ENCODE results near the gene CTNND2. TPM values are rescaled to one million over a fixed set of nuclear protein-coding genes. Genes with fewer than 3 reads are reported as not detected.

CTNND2 gene
- total RNA-seq, 4 donors from 2014 or later = 1.3 to 2.5 (median 2.1) TPM

DNA sequence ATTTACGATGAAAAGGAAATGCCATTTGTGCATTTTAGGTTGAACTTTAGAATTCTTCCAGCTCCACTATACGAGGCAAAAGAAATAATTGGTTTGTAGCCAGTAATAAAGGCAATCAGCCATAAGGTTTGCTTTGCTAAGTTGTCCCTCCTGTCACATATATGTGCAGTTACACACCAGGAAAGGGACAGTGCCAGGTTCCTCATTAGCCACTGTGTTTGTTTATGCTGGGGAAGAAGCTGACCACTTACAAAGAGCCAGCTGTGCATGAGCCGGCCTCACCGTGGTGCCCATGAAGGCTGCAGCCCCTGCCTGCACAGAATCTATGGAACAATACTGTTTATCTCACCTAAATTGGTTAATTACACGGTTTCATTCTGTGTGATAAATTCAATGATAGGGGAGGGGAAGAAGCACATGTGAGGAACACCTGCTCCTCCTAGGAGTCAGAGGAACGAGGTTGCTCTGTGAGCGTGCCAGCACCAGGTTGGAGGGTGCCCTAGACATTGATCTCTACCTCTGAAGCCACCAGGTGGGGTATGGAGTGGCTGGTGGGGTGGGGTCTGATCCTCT, 969.4 kb downstream of the CTNND2 start:
- TF ChIP-seq, protein P1, sequence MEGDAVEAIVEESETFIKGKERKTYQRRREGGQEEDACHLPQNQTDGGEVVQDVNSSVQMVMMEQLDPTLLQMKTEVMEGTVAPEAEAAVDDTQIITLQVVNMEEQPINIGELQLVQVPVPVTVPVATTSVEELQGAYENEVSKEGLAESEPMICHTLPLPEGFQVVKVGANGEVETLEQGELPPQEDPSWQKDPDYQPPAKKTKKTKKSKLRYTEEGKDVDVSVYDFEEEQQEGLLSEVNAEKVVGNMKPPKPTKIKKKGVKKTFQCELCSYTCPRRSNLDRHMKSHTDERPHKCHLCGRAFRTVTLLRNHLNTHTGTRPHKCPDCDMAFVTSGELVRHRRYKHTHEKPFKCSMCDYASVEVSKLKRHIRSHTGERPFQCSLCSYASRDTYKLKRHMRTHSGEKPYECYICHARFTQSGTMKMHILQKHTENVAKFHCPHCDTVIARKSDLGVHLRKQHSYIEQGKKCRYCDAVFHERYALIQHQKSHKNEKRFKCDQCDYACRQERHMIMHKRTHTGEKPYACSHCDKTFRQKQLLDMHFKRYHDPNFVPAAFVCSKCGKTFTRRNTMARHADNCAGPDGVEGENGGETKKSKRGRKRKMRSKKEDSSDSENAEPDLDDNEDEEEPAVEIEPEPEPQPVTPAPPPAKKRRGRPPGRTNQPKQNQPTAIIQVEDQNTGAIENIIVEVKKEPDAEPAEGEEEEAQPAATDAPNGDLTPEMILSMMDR (IDR thresholded peaks at IDR 0.05) = no peak
- TF ChIP-seq EP300 (IDR thresholded peaks at IDR 0.05) = no peak
- TF ChIP-seq POLR2AphosphoS5 (IDR thresholded peaks at IDR 0.05) = no peak
- no peak for TF ChIP-seq POLR2A (IDR thresholded peaks at IDR 0.05; ENCODE audit: low read depth)
- intact Hi-C loops (cut with DNase I) = no loop called here

DNA sequence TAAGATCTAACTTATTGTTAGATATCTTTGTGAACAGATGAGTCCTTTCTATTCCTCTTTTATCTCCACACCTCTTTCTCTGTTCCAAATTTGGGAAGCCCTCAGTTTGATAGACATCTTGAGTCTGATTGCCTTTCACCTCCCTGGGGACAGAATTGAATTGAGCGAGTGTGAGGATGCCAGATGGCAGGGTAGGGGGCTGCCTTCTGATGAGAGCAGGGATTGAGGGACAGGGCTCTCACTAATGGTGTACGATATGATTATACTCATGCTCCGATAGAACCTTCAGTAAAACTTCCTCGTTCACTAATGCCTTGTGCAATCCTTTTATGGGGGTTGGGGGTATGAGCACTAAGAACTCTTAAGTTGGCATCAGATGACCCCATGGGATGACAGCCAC, 971.1 kb downstream of the CTNND2 start:
- 82% methylated on average over 4 of the region's 4 CpGs for WGBS

More for the DNA sequence above, 969.4 kb downstream of the CTNND2 start:
- 65% methylated on average over 7 of the region's 7 CpGs for WGBS
- peaks cover 0 to 4% (median 0%) of the 10 kb centered on the region in 4 donors for H3K27me3 ChIP-seq
- DNase-seq (ENCODE audit: extremely low spot score) = peak; percentile 80
- no peak overlapping the region for H3K27ac ChIP-seq (replicated peaks in 1 of 4)
- H3K4me1 ChIP-seq = no peaks in the 10 kb centered on the region
- H3K4me3 ChIP-seq = no peak overlapping the region
- no peaks in the 10 kb centered on the region for H3K36me3 ChIP-seq
- H3K9me3 ChIP-seq = peaks cover 0 to 3% (median 0%) of the 10 kb centered on the region in 4 donors

DNA sequence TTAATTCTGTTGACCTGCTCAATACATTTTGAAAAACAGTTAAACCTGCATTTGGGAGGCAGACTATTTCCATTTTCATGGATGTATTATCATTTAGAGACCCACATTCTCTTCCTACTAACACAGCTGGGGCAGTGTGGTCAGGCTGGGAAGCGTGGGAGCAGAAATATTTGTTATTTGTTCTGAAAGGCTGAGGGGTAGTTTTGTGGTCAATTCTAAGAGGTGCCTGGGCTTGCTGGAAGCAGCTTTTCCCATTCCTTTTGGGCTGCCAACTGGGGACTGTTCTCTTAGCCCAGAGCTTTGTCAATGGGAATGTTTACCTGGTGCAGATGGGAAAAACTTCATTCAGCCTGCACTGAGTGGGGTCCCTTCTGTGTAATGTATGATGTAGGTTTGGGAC, 971.8 kb downstream of the CTNND2 start:
- Histone ChIP-seq H3K4me3 (no peak overlapping the region), H3K4me1 (no peaks in the 10 kb centered on the region), H3K36me3 (no peaks in the 10 kb centered on the region), H3K9me3 (peaks cover 0 to 9% (median under 1%) of the 10 kb centered on the region in 4 donors), H3K27ac (replicated peaks in 1 of 4) (no peak overlapping the region), H3K27me3 (no peaks in the 10 kb centered on the region)
- TF ChIP-seq POLR2AphosphoS5 (IDR thresholded peaks at IDR 0.05) (no peak), EP300 (IDR thresholded peaks at IDR 0.05) (no peak), POLR2A (IDR thresholded peaks at IDR 0.05; ENCODE audit: low read depth) (no peak)
- TF ChIP-seq, protein P1 (IDR thresholded peaks at IDR 0.05) = no peak
- 62% methylated on average over 1 of the region's 1 CpG for WGBS
- intact Hi-C loops (cut with DNase I) = no loop called here
- DNase-seq (ENCODE audit: extremely low spot score) = peak; percentile 66

More for the DNA sequence above, 971.1 kb downstream of the CTNND2 start:
- DNase-seq (ENCODE audit: extremely low spot score) = peak; percentile 84
- H3K4me3 ChIP-seq = no peak overlapping the region
- TF ChIP-seq, protein P1 (IDR thresholded peaks at IDR 0.05) = no peak
- TF ChIP-seq POLR2AphosphoS5 (IDR thresholded peaks at IDR 0.05) (no peak), EP300 (IDR thresholded peaks at IDR 0.05) (no peak), POLR2A (IDR thresholded peaks at IDR 0.05; ENCODE audit: low read depth) (no peak)
- no peaks in the 10 kb centered on the region for H3K36me3 ChIP-seq
- H3K27me3 ChIP-seq = no peaks in the 10 kb centered on the region
- intact Hi-C loops (cut with DNase I) = no loop called here
- no peaks in the 10 kb centered on the region for H3K4me1 ChIP-seq
- H3K9me3 ChIP-seq = peaks cover 0 to 9% (median 0%) of the 10 kb centered on the region in 4 donors
- no peak overlapping the region for H3K27ac ChIP-seq (replicated peaks in 1 of 4)

DNA sequence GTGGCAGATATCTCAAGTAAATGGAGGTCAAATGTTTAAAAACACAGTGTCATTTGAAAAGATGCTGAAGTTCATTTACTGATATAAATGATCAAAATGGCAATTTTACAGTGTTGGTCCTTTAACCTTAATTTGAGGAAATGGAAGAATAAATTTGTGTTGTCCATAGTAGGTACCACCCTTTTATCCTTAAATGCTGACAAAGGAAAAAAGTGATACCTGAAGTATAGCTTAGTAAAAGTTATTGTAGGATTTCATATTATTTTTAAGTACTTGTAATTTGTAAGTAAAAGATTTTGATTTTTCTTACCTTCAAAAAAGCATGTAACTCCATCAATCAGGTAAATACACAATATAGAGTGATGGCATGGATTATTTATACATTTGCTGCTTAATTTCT, 976.6 kb downstream of the CTNND2 start:
- no peaks in the 10 kb centered on the region for H3K4me1 ChIP-seq

More for the DNA sequence above, 976.6 kb downstream of the CTNND2 start:
- H3K9me3 ChIP-seq = peaks cover 0 to 9% (median 3%) of the 10 kb centered on the region in 4 donors
- no peak for TF ChIP-seq POLR2AphosphoS5 (IDR thresholded peaks at IDR 0.05)
- TF ChIP-seq EP300 (IDR thresholded peaks at IDR 0.05) = no peak
- no peak for TF ChIP-seq POLR2A (IDR thresholded peaks at IDR 0.05; ENCODE audit: low read depth)
- TF ChIP-seq, protein P1 (IDR thresholded peaks at IDR 0.05) = no peak
- no peak overlapping the region for H3K27ac ChIP-seq (replicated peaks in 1 of 4)
- intact Hi-C loops (cut with DNase I) = no loop called here
- H3K36me3 ChIP-seq = no peaks in the 10 kb centered on the region
- DNase-seq (ENCODE audit: extremely low spot score) = no peak
- peaks cover 0 to 9% (median 0%) of the 10 kb centered on the region in 4 donors for H3K27me3 ChIP-seq
- H3K4me3 ChIP-seq = no peak overlapping the region

Data from esophagus muscularis mucosa (tissue), 4 donors.